HL-60 (cell line): ENCODE measurements around the gene KRT39.
"Not testable (repeated sequence)": the region's sequence is repeated elsewhere in the genome, so short reads cannot be mapped to it uniquely, and the experiment has no call there.

Experiments
- CTCF ChIP-seq: IDR thresholded peaks from one replicate; pipeline ENCODE4 v1.5.1; 2011; ENCODE audit warnings: low read length, control low read depth, inconsistent platforms; ENCODE audit not compliant: insufficient read depth
- POLR2AphosphoS5 ChIP-seq: IDR thresholded peaks from 2 replicates; pipeline ENCODE4 v1.6.1; 2012; ENCODE audit warnings: low read depth
- REST ChIP-seq: IDR thresholded peaks from 2 replicates; pipeline ENCODE4 v1.6.1; 2012; ENCODE audit warnings: low read depth; ENCODE audit not compliant: insufficient replicate concordance

- TF ChIP-seq CTCF, REST, POLR2AphosphoS5: not testable (repeated sequence)
Observed at GRCh38 chr17:40917116-40917515, 49.6 kb downstream of the KRT39 start.
